Left lung (tissue), 10 donors: ENCODE results near the gene CNNM4. TPM values are rescaled to one million over a fixed set of nuclear protein-coding genes. Genes with fewer than 3 reads are reported as not detected.

ENCODE experiments used
- ATAC-seq: fragments of 200-7000 bp; cut with Tn5 transposase; one replicate; pipeline ENCODE4 v1.9.1; 2020; ENCODE audit warnings: moderate library complexity
- DNase-seq, 4 donors: peaks; one replicate each; pipeline ENCODE4 v3.0.0-alpha.2; 2013 to 2020
- H3K27ac ChIP-seq, 2 donors: fragments of 200-600 bp; sonication (generic) in 1 of 2; one replicate each; pipeline versions ENCODE4 v1.5.0 to v1.8.0; 2020 to 2021
- H3K27me3 ChIP-seq, 2 donors: fragments of 200-600 bp; sonication (generic) in 1 of 2; one replicate each; pipeline versions ENCODE4 v1.5.0 to v1.8.0; 2020 to 2021
- H3K36me3 ChIP-seq, 2 donors: fragments of 200-600 bp; sonication (generic) in 1 of 2; one replicate each; pipeline versions ENCODE4 v1.5.0 to v1.8.0; 2020 to 2021
- H3K4me1 ChIP-seq, 2 donors: fragments of 200-600 bp; one replicate each; pipeline ENCODE4 v1.8.0; 2021
- H3K4me3 ChIP-seq, 2 donors: fragments of 200-600 bp; sonication (generic) in 1 of 2; one replicate each; pipeline versions ENCODE4 v1.5.0 to v1.8.0; 2020 to 2021; ENCODE audit warnings: mild to moderate bottlenecking in 1 of 2
- H3K9me3 ChIP-seq, 2 donors: fragments of 200-600 bp; sonication (generic) in 1 of 2; one replicate each; pipeline versions ENCODE4 v1.5.0 to v1.8.0; 2020 to 2021
- intact Hi-C, 2 donors: fragments of 100-400 bp; cut with DNase I; formaldehyde crosslinking; loops; one replicate each; pipeline versions ENCODE4 v1.11.2 to v1.14.2; 2022
- polyA plus RNA-seq, 6 donors: library from polyadenylated mRNA; unstranded; fragments of 120-200 nt; gene quantifications; one replicate each; pipeline ENCODE4 v1.2.1, GENCODE V29; 2013; ENCODE audit not compliant: insufficient read length in 6 of 6
- total RNA-seq, 2 donors: library from RNA; stranded (reverse); fragmentation: NEBNext Ultra II Directional; extraction: Animal tissue kit (Norgen Biotek cat#: 25700); gene quantifications; one replicate each; pipeline ENCODE4 v1.2.1, GENCODE V29; 2021
- TF ChIP-seq, protein P1 (sequence below), 2 donors: fragments of 200-600 bp; sonication (generic) in 1 of 2; IDR thresholded peaks; one replicate each; pipeline versions ENCODE4 v1.5.0 to v1.8.0; 2021; ENCODE audit warnings: antibody characterized with exemption in 2 of 2
- donor health status: DM: no; HTN: yes; CAD: no.
- donor health status: DM: no; HTN: no; CAD: no.

The CNNM4 gene
- total and polyA plus RNA-seq, 8 donors: 14.1 to 22.8 (median 16.7) TPM

DNA sequence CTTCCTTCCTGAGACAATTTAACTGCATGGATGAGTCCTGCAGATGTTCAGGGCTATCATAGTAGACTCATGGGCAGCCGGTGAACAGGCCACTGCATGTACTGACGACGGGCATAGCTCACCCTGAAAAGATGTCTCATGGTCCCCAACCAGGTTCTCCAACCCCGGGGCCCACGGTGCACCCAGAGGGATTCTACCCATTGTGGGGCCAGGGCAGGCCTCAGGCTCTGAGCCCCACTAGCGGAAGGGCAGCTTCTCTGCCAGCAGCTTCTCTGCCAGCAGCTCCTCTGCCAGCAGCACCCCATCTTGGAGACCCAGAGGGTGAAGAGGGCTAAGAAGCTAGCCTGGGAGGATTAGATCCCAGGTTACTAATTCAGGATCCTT is 3.2 kb upstream of the CNNM4 start:
- Histone ChIP-seq H3K4me1 (peaks cover 15 to 19% of the 10 kb centered on the region in 2 donors), H3K9me3 (no peaks in the 10 kb centered on the region), H3K36me3 (no peaks in the 10 kb centered on the region), H3K27ac (no peak overlapping the region), H3K27me3 (no peaks in the 10 kb centered on the region), H3K4me3 (no peak overlapping the region)
- ATAC-seq (no peak), DNase-seq (no peak)
- intact Hi-C loops: no loop called here
- TF ChIP-seq, protein P1, sequence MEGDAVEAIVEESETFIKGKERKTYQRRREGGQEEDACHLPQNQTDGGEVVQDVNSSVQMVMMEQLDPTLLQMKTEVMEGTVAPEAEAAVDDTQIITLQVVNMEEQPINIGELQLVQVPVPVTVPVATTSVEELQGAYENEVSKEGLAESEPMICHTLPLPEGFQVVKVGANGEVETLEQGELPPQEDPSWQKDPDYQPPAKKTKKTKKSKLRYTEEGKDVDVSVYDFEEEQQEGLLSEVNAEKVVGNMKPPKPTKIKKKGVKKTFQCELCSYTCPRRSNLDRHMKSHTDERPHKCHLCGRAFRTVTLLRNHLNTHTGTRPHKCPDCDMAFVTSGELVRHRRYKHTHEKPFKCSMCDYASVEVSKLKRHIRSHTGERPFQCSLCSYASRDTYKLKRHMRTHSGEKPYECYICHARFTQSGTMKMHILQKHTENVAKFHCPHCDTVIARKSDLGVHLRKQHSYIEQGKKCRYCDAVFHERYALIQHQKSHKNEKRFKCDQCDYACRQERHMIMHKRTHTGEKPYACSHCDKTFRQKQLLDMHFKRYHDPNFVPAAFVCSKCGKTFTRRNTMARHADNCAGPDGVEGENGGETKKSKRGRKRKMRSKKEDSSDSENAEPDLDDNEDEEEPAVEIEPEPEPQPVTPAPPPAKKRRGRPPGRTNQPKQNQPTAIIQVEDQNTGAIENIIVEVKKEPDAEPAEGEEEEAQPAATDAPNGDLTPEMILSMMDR (IDR thresholded peaks at IDR 0.05): no peak

DNA sequence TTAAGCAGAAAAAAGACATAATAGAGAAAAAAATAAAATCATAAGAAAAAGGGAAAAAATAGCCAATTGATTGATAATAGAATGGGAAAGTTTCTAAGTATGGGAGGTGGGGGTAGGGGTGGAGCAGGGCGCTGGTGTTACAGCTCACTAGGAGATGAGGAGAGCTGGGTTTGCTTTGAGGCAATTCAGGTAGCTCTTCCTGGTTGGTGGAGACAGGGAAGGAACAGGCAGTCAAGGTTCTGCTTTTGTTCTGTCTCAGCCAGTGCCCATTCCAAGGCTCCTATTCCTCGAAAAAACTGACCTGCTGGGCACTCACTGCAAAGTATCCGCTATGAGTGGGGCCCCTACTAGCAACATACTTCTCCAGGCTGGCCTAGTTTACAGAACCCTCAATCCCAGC is 1.7 kb upstream of the CNNM4 start:
- intact Hi-C loops: no loop called here
- H3K9me3 ChIP-seq: no peaks in the 10 kb centered on the region
- peaks cover 24 to 34% of the 10 kb centered on the region in 2 donors for H3K4me1 ChIP-seq
- TF ChIP-seq, protein P1 (IDR thresholded peaks at IDR 0.05): no peak
- no peak overlapping the region for H3K27ac ChIP-seq
- DNase-seq (no peak), ATAC-seq (no peak)
- no peaks in the 10 kb centered on the region for H3K27me3 ChIP-seq
- H3K36me3 ChIP-seq: no peaks in the 10 kb centered on the region
- no peak overlapping the region for H3K4me3 ChIP-seq

DNA sequence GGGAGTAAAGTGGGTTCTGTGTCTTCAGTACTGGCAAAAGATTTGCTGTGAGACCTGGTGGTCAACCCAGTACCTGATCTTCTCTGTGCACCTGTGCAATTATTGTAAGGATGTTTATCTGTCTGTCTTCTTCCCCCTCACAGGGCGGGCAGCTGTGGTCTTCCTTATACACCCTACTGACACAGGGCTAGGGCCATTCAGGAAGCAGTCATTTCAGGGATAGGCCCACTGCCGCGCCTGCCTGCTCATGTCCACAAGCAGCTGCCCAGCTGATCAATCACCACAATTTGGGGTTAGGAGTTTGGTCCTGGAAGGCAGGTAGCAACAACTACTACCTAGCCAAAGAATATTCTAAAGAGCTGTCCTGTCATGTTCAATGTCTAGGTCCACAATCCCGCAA is 1.2 kb upstream of the CNNM4 start:
- ATAC-seq (no peak), DNase-seq (no peak)
- no peaks in the 10 kb centered on the region for H3K36me3 ChIP-seq
- intact Hi-C loops: no loop called here
- TF ChIP-seq, protein P1 (IDR thresholded peaks at IDR 0.05): no peak
- H3K9me3 ChIP-seq: no peaks in the 10 kb centered on the region
- H3K4me3 ChIP-seq: no peak overlapping the region
- H3K27ac ChIP-seq: no peak overlapping the region
- peaks cover 26 to 40% of the 10 kb centered on the region in 2 donors for H3K4me1 ChIP-seq
- H3K27me3 ChIP-seq: no peaks in the 10 kb centered on the region

DNA sequence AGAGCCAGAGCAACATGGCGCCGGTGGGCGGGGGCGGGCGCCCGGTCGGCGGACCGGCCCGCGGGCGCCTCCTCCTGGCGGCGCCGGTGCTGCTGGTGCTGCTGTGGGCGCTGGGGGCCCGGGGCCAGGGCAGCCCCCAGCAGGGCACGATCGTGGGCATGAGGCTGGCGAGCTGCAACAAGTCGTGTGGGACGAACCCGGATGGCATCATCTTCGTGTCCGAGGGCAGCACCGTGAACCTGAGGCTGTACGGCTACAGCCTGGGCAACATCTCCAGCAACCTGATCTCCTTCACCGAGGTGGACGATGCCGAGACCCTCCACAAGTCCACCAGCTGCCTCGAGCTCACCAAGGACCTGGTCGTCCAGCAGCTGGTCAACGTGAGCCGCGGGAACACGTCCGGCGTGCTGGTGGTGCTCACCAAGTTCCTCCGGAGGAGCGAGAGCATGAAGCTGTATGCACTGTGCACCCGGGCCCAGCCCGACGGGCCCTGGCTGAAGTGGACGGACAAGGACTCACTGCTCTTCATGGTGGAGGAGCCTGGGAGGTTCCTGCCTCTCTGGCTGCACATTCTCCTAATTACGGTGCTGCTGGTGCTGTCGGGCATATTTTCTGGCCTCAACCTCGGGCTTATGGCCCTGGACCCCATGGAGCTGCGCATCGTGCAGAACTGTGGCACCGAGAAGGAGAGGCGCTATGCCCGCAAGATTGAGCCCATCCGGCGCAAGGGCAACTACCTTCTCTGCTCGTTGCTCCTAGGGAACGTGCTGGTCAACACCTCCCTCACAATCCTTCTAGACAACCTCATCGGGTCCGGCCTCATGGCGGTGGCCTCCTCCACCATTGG is 507 bp downstream of the CNNM4 start:
- no peaks in the 10 kb centered on the region for H3K9me3 ChIP-seq
- peak overlapping the region; percentile 75 to 77 for H3K27ac ChIP-seq
- TF ChIP-seq, protein P1 (IDR thresholded peaks at IDR 0.05): peak; percentile 35 to 49
- H3K36me3 ChIP-seq: no peaks in the 10 kb centered on the region
- peak overlapping the region; percentile 58 to 66 for H3K4me3 ChIP-seq
- peak in 3 of 4 donors; percentile 62 to 87 (median 66) for DNase-seq
- H3K4me1 ChIP-seq: peaks cover 26 to 49% of the 10 kb centered on the region in 2 donors
- intact Hi-C loops: no loop called here
- peak; percentile 21 for ATAC-seq
- H3K27me3 ChIP-seq: no peaks in the 10 kb centered on the region

DNA sequence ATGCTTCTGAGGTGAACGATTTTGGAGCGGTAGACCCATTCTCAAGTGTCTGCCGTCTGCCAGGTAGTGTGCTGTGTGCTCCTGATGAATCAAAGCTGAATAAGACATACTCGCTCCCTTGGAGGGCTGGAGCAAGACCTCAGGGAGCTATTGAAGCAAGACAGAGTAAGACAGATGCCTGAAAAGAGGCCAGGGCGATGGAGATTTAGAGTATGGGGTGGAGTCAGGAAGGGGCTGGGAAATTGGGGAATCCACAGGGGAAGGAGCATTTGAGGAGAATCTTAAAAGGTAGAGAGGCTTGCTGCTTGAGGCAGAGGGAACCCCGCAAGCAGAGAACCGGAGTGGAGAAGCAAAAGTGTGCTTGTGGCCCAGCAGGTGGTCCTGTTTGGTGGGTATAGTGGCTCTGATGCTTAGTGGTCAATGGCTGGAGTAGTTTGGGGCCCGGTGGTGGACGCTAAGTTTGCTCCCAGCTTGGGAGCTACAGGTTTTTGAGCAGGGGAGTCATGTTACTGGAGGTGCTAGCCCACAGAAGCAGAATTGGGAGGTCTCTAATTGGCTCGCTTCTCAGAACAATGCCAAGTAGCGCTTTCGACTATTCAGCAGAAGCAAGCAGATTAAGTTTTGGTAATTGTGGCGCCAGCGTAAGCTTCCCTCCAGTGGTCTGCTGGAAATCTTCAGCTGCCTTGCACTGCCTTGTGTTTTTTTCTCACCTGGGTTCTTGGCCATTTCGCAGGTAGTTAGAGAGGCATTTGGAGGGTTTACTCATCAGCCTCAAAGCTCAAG is 2.0 kb downstream of the CNNM4 start:
- peak overlapping the region; percentile 50 to 58 for H3K27ac ChIP-seq
- ATAC-seq (peak; percentile 3), DNase-seq (no peak)
- intact Hi-C loops: no loop called here
- TF ChIP-seq, protein P1 (IDR thresholded peaks at IDR 0.05): no peak
- H3K9me3 ChIP-seq: no peaks in the 10 kb centered on the region
- peaks cover 26 to 49% of the 10 kb centered on the region in 2 donors for H3K4me1 ChIP-seq
- H3K27me3 ChIP-seq: no peaks in the 10 kb centered on the region
- peak overlapping the region; percentile 27 to 58 for H3K4me3 ChIP-seq
- H3K36me3 ChIP-seq: no peaks in the 10 kb centered on the region
